ENCODE measurements around the gene S100A2. TPM values are rescaled to one million over a fixed set of nuclear protein-coding genes. Genes with fewer than 3 reads are reported as not detected.
A peak's percentile ranks its signal among the peaks of the same experiment; 100 is the strongest.

Gene S100A2
- 1 to 10 TPM; 1.0 to 7.8 TPM for total RNA-seq

DNA sequence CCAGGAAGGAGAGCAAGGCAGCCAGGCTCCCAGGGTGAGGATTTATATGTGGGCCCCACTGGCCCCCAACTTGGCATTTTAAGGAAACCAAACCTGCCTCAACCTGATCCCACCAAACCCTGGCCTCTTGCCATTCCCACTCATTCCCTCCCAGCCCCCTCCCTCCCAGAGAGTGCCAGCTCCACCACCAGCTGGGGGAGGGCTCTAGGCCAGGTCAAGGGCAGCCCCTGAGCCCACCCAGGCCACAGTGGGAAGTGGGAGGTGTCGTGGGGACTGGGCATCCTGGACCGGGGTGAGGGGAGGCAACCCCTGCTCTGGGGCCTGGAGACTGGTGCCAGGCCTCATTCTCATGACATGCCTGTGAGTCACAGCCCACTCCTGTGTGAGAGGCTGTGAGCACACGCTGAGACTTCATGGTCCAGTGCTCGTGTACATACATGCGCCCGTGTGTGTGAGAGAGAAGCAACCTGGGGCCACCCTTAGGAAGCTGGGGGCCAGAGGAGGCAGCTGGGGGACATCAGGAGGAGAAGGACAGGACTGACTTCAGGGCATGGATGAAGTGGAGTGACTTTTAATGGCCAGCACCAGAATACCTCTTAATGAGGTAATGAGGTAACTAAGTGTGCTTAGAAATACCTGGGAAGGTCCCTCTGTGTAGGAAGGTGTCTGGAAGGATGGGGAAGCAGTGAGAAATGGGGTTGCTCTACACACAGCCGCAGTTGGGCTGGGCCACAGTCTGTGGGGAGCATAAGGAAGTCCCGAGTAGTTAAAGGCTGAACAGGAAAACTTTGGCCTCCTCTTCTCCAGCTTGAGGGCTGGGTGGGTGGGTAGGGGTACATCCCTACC, at the start of gene S100A2:
Gene S100A2, minus strand, starts transcription at position 316 of the 846 bp plus-strand sequence. CDS start 1,967 bp downstream, outside the sequence.
- ATAC-seq: peak; percentile 54 to 71
- H3K27ac Mint-ChIP-seq: peak within 1 kb of the TSS; percentile 91 to 100
- no peaks in the 10 kb centered on the region for H3K9me3 Mint-ChIP-seq
- no peaks in the 10 kb centered on the region for H3K36me3 Mint-ChIP-seq
- peak; percentile 55 to 77 for DNase-seq (ENCODE audit: low spot score in 2 of 2)

GRCh38 chr1:153615406-153615805, 49.8 kb upstream of the S100A2 start:
- Mint-ChIP-seq H3K36me3 (no peaks in the 10 kb centered on the region), H3K27ac (no peak overlapping the region), H3K9me3 (no peaks in the 10 kb centered on the region)
- ATAC-seq (no peak), DNase-seq (ENCODE audit: low spot score in 2 of 2) (no peak)

DNA sequence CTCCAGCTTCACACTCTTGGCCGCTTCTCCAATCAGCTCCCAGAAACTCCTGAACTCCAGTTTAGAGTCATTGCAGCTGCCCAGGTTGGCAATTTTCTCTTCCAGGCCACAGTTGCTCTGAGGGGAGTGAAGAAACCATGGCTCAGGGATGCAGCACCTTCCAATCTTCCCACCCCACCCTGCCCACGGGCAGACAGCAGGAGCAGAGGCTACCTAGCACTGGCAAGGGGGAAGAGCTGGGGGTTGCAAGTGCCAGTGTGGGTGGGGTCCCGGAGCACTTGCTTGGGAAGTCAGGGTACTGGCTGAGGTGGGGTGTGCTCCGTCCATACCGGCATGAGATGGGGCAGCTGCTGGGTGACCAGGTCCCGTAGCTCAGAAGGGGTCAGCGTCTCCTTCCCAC, 49.3 kb upstream of the S100A2 start:
- H3K36me3 Mint-ChIP-seq: no peaks in the 10 kb centered on the region
- ATAC-seq: no peak
- no peak overlapping the region for H3K27ac Mint-ChIP-seq
- no peak for DNase-seq (ENCODE audit: low spot score in 2 of 2)
- no peaks in the 10 kb centered on the region for H3K9me3 Mint-ChIP-seq

DNA sequence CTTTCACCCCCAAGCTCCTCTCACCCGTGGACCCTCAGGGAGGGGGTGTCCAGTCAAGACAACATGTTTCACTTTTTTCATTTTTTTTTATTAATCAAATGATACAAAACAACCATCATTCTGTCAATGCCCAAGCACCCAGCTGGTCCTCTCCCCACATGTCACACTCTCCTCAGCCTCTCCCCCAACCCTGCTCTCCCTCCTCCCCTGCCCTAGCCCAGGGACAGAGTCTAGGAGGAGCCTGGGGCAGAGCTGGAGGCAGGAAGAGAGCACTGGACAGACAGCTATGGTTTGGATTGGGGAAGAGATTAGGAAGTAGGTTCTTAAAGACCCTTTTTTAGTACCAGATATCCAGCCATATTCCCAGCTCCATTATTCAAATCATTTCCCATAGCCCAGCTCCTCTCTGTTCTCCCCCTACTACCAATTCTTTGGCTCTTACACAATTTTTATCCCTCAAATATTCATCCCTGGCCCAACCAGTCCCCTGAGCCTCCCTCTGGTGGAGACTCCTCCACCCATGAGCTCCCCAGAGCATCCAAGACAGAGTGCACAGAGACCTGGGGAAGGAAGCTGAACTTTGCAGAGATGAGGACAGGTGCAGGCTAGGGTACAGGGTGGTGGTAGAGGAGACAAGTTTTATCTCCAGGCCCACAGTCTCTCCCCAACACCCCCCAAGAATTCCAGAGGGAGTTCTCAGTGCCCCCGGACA, 48.7 kb upstream of the S100A2 start:
- ATAC-seq: no peak
- DNase-seq (ENCODE audit: low spot score in 2 of 2): no peak
- Mint-ChIP-seq H3K27ac (peak overlapping the region in 1 of 2 donors; percentile 6), H3K9me3 (no peaks in the 10 kb centered on the region), H3K36me3 (no peaks in the 10 kb centered on the region)

- H3K36me3 Mint-ChIP-seq: no peaks in the 10 kb centered on the region
- DNase-seq (ENCODE audit: low spot score in 2 of 2): no peak
- no peak overlapping the region for H3K27ac Mint-ChIP-seq
- ATAC-seq: no peak
- no peaks in the 10 kb centered on the region for H3K9me3 Mint-ChIP-seq
Measured at GRCh38 chr1:153613406-153613805, 47.8 kb upstream of the S100A2 start.

- ATAC-seq (no peak), DNase-seq (ENCODE audit: low spot score in 2 of 2) (no peak)
- Mint-ChIP-seq H3K36me3 (no peaks in the 10 kb centered on the region), H3K9me3 (no peaks in the 10 kb centered on the region), H3K27ac (peak within 1 kb of the TSS; percentile 12 to 37)
Measured at GRCh38 chr1:153612755-153613331, 47.2 kb upstream of the S100A2 start, which contains the start of gene S100A16. TSS of gene S100A16 (minus strand) at chr1:153613137. CDS start at chr1:153608151, 4,986 bp downstream.

GRCh38 chr1:153612111-153612754, 46.6 kb upstream of the S100A2 start:
- Mint-ChIP-seq H3K9me3 (no peaks in the 10 kb centered on the region), H3K27ac (peak overlapping the region; percentile 12 to 37)

GRCh38 chr1:153611356-153611755, 45.7 kb upstream of the S100A2 start:
- no peaks in the 10 kb centered on the region for H3K36me3 Mint-ChIP-seq
- no peak overlapping the region for H3K27ac Mint-ChIP-seq
- no peak for DNase-seq (ENCODE audit: low spot score in 2 of 2)
- H3K9me3 Mint-ChIP-seq: no peaks in the 10 kb centered on the region
- no peak for ATAC-seq

More at GRCh38 chr1:153612111-153612754, 46.6 kb upstream of the S100A2 start:
- no peak for DNase-seq (ENCODE audit: low spot score in 2 of 2)
- no peaks in the 10 kb centered on the region for H3K36me3 Mint-ChIP-seq
- no peak for ATAC-seq

DNA sequence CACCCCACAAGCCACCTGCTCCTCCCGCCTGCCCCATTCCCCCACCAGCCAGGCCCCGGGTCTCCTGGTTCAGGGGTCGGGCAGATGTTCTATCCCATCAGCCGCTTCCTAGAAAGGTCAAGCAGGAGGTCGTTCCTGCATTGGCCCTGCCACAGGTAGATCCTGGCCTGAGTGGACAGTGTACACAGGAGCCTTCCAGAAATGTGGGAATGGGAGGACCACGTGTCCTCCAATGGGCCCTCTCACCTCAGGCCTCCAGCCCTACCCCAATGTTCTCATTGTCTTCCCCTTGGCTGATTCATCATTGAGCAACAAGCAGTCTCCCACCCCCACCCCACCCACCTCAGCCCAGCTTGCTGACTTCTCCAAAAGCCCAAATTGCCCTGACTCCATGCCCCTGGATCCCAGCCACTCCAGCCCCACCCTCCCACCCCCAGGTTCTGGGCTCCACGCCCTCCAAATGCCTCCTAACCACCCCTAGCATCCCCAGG, 45.2 kb upstream of the S100A2 start:
- ATAC-seq (no peak), DNase-seq (ENCODE audit: low spot score in 2 of 2) (no peak)
- Mint-ChIP-seq H3K36me3 (no peaks in the 10 kb centered on the region), H3K27ac (no peak overlapping the region), H3K9me3 (no peaks in the 10 kb centered on the region)

- Mint-ChIP-seq H3K9me3 (no peaks in the 10 kb centered on the region), H3K36me3 (no peaks in the 10 kb centered on the region), H3K27ac (peak overlapping the region in 1 of 2 donors; percentile 77)
- DNase-seq (ENCODE audit: low spot score in 2 of 2) (no peak), ATAC-seq (no peak)
Measured at GRCh38 chr1:153610334-153610733, 44.7 kb upstream of the S100A2 start.

DNA sequence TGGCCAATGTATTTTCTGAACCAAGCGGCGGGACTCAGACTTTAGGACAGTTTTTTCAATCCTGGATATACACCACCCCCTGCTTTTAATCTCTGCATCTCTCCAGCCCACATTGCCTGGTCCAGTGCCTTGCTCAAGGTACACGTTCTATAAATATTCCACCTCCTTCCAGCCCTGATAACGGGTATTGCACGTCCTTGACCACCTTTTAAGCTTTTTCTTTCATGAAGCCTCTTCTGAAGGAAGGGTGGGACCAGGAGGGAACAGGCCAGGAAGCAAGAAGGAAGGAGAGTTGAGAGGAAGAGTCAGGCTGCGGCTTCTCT, 43.9 kb upstream of the S100A2 start:
- Mint-ChIP-seq H3K9me3 (no peaks in the 10 kb centered on the region), H3K27ac (peak overlapping the region; percentile 36 to 45), H3K36me3 (no peaks in the 10 kb centered on the region)
- DNase-seq (ENCODE audit: low spot score in 2 of 2): no peak
- ATAC-seq: no peak

GRCh38 chr1:153608742-153609584, 43.3 kb upstream of the S100A2 start:
- H3K27ac Mint-ChIP-seq: peak overlapping the region; percentile 36 to 45
- no peaks in the 10 kb centered on the region for H3K36me3 Mint-ChIP-seq
- H3K9me3 Mint-ChIP-seq: no peaks in the 10 kb centered on the region
- ATAC-seq (no peak), DNase-seq (ENCODE audit: low spot score in 2 of 2) (no peak)

GRCh38 chr1:153608089-153608682, 42.5 kb upstream of the S100A2 start:
- Mint-ChIP-seq H3K36me3 (no peaks in the 10 kb centered on the region), H3K9me3 (no peaks in the 10 kb centered on the region), H3K27ac (peak overlapping the region in 1 of 2 donors; percentile 36)
- DNase-seq (ENCODE audit: low spot score in 2 of 2): no peak
- no peak for ATAC-seq

DNA sequence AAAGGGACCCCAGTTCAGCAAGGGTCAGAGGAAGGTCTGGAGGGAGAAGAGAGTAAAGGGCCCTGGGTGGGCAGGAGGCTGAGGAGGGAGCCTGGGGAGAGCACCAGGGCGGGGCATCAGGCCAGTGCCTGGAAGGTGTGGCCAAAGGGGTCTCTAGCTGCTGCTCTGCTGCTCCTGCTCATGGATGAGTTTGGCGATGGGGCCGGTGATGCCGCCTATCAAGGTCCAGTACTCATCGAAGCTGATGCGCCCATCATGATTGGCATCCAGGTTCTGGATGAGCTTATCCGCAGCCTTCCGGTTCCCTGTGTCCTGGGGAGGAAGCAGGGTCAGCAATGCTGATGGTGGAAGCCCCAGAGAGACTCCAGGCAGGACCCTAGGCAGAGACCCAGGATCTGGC, 41.7 kb upstream of the S100A2 start:
- ATAC-seq (no peak), DNase-seq (ENCODE audit: low spot score in 2 of 2) (no peak)
- no peaks in the 10 kb centered on the region for H3K36me3 Mint-ChIP-seq
- H3K27ac Mint-ChIP-seq: no peak overlapping the region
- no peaks in the 10 kb centered on the region for H3K9me3 Mint-ChIP-seq

- DNase-seq (ENCODE audit: low spot score in 2 of 2): no peak
- Mint-ChIP-seq H3K27ac (no peak overlapping the region), H3K9me3 (no peaks in the 10 kb centered on the region), H3K36me3 (no peaks in the 10 kb centered on the region)
- ATAC-seq: no peak
Measured at GRCh38 chr1:153606194-153606593, 40.5 kb upstream of the S100A2 start.

DNA sequence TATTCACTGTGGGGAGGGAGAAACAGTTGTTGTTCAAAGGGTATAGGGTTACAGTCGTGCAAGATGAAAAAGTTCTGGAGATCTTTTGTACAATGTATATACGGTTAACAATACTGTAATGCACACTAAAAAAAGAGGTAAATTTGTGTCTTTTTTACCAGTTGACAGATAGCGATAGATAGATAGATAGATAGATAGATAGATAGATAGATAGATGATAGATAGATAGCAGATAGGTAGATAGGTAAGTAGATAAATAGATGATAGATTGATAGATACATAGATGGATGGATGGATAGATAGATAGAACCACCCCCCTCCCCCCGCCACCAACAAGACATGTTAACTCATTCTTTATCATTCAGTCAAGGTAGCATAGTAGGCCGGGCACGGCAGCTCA, 37.1 kb upstream of the S100A2 start:
- peak overlapping the region in 1 of 2 donors; percentile 36 for H3K27ac Mint-ChIP-seq
- no peaks in the 10 kb centered on the region for H3K9me3 Mint-ChIP-seq
- no peaks in the 10 kb centered on the region for H3K36me3 Mint-ChIP-seq
- ATAC-seq: no peak
- no peak for DNase-seq (ENCODE audit: low spot score in 2 of 2)
